ENCODE data around the gene BRCA1.
"Not testable (repeated sequence)": the region's sequence is repeated elsewhere in the genome, so short reads cannot be mapped to it uniquely, and the experiment has no call there.

The BRCA1 gene

GRCh38 chr17:43142153-43142552, 17.0 kb upstream of the BRCA1 start:
- no peak for TF ChIP-seq CTCF (IDR thresholded peaks at IDR 0.05)
- peak overlapping the region; percentile 57 for H3K27ac Mint-ChIP-seq
- peaks cover 9% of the 10 kb centered on the region for H3K4me1 Mint-ChIP-seq
- peaks cover 3% of the 10 kb centered on the region for H3K27me3 Mint-ChIP-seq (ENCODE audit: low read depth, poor library complexity)
- H3K9me3 Mint-ChIP-seq: no peaks in the 10 kb centered on the region
- no peak overlapping the region for H3K4me3 Mint-ChIP-seq
- peaks cover 18% of the 10 kb centered on the region for H3K36me3 Mint-ChIP-seq (ENCODE audit: low read depth)
- no peak for DNase-seq

- peak overlapping the region; percentile 41 for H3K27ac Mint-ChIP-seq
- TF ChIP-seq CTCF (IDR thresholded peaks at IDR 0.05): no peak
Measured at GRCh38 chr17:43140396-43141332, 15.5 kb upstream of the BRCA1 start.

GRCh38 chr17:43138531-43138930, 13.4 kb upstream of the BRCA1 start:
- H3K36me3 Mint-ChIP-seq (ENCODE audit: low read depth): peaks cover 26% of the 10 kb centered on the region
- not testable (repeated sequence) for H3K9me3 Mint-ChIP-seq; H3K27ac Mint-ChIP-seq; H3K27me3 Mint-ChIP-seq (ENCODE audit: low read depth, poor library complexity); DNase-seq; H3K4me3 Mint-ChIP-seq
- peaks cover 21% of the 10 kb centered on the region for H3K4me1 Mint-ChIP-seq

More at GRCh38 chr17:43140396-43141332, 15.5 kb upstream of the BRCA1 start:
- Mint-ChIP-seq H3K9me3 (no peaks in the 10 kb centered on the region), H3K27me3 (ENCODE audit: low read depth, poor library complexity) (no peaks in the 10 kb centered on the region), H3K4me1 (peaks cover 9% of the 10 kb centered on the region), H3K4me3 (no peak overlapping the region), H3K36me3 (ENCODE audit: low read depth) (peaks cover 13% of the 10 kb centered on the region)
- DNase-seq: no peak

GRCh38 chr17:43136574-43136973, 11.4 kb upstream of the BRCA1 start:
- H3K36me3 Mint-ChIP-seq (ENCODE audit: low read depth): peaks cover 29% of the 10 kb centered on the region
- not testable (repeated sequence) for H3K4me3 Mint-ChIP-seq, H3K9me3 Mint-ChIP-seq

GRCh38 chr17:43135454-43135819, 10.3 kb upstream of the BRCA1 start:
- Mint-ChIP-seq H3K27ac (no peak overlapping the region), H3K36me3 (ENCODE audit: low read depth) (peaks cover 29% of the 10 kb centered on the region), H3K9me3 (no peaks in the 10 kb centered on the region), H3K4me3 (no peak overlapping the region), H3K4me1 (peaks cover 21% of the 10 kb centered on the region), H3K27me3 (ENCODE audit: low read depth, poor library complexity) (no peaks in the 10 kb centered on the region)
- no peak for TF ChIP-seq CTCF (IDR thresholded peaks at IDR 0.05)
- no peak for DNase-seq

More at GRCh38 chr17:43136574-43136973, 11.4 kb upstream of the BRCA1 start:
- not testable (repeated sequence) for H3K27ac Mint-ChIP-seq; H3K27me3 Mint-ChIP-seq (ENCODE audit: low read depth, poor library complexity); DNase-seq
- peaks cover 21% of the 10 kb centered on the region for H3K4me1 Mint-ChIP-seq

- H3K4me3 Mint-ChIP-seq: no peak overlapping the region
- peaks cover 21% of the 10 kb centered on the region for H3K4me1 Mint-ChIP-seq
- H3K27ac Mint-ChIP-seq: peak overlapping the region; percentile 60
- no peak for DNase-seq
- peaks cover 25% of the 10 kb centered on the region for H3K36me3 Mint-ChIP-seq (ENCODE audit: low read depth)
- H3K27me3 Mint-ChIP-seq (ENCODE audit: low read depth, poor library complexity): no peaks in the 10 kb centered on the region
- no peaks in the 10 kb centered on the region for H3K9me3 Mint-ChIP-seq
- TF ChIP-seq CTCF (IDR thresholded peaks at IDR 0.05): no peak
Measured at GRCh38 chr17:43134774-43135453, 9.8 kb upstream of the BRCA1 start.

- not testable (repeated sequence) for H3K4me3 Mint-ChIP-seq, H3K9me3 Mint-ChIP-seq
Measured at GRCh38 chr17:43133439-43133838, 8.3 kb upstream of the BRCA1 start.

More at GRCh38 chr17:43133439-43133838, 8.3 kb upstream of the BRCA1 start:
- not testable (repeated sequence) for DNase-seq; H3K27me3 Mint-ChIP-seq (ENCODE audit: low read depth, poor library complexity); H3K27ac Mint-ChIP-seq
- peaks cover 25% of the 10 kb centered on the region for H3K36me3 Mint-ChIP-seq (ENCODE audit: low read depth)
- peaks cover 16% of the 10 kb centered on the region for H3K4me1 Mint-ChIP-seq
